ENCODE measurements around the gene CD244. TPM values are rescaled to one million over a fixed set of nuclear protein-coding genes. Genes with fewer than 3 reads are reported as not detected.

CD244 gene
- total RNA-seq, 1 donor from 2014 or later = not detected

DNA sequence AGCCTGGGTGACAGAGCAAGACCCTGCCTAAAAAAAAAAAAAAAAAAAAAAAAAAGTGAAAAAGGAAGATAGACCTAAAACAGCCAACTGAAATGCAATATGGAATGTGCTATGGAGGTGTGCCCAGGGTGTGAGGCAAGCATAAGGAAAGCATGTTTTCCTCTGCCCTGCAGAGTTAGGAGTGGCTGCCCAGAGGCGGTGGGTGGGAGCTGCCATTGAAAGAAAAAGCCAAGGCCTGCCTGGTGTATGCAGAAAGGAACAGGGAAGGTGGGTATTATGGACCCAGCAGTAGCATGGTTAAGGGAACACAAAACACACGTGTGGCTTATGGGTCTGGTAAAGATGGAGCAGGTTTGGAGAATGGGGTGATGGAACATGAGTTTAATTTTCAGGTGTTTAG is 8.9 kb downstream of the CD244 start:
- TF ChIP-seq, protein P1, sequence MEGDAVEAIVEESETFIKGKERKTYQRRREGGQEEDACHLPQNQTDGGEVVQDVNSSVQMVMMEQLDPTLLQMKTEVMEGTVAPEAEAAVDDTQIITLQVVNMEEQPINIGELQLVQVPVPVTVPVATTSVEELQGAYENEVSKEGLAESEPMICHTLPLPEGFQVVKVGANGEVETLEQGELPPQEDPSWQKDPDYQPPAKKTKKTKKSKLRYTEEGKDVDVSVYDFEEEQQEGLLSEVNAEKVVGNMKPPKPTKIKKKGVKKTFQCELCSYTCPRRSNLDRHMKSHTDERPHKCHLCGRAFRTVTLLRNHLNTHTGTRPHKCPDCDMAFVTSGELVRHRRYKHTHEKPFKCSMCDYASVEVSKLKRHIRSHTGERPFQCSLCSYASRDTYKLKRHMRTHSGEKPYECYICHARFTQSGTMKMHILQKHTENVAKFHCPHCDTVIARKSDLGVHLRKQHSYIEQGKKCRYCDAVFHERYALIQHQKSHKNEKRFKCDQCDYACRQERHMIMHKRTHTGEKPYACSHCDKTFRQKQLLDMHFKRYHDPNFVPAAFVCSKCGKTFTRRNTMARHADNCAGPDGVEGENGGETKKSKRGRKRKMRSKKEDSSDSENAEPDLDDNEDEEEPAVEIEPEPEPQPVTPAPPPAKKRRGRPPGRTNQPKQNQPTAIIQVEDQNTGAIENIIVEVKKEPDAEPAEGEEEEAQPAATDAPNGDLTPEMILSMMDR (IDR thresholded peaks at IDR 0.05) = no peak
- Mint-ChIP-seq H3K27ac (ENCODE audit: unreplicated experiment) (no peak overlapping the region), H3K36me3 (ENCODE audit: low read depth) (no peaks in the 10 kb centered on the region), H3K27me3 (ENCODE audit: low read depth) (peaks cover 4% of the 10 kb centered on the region), H3K4me1 (ENCODE audit: low read depth) (no peaks in the 10 kb centered on the region), H3K9me3 (ENCODE audit: low read depth) (no peaks in the 10 kb centered on the region), H3K4me3 (ENCODE audit: unreplicated experiment) (no peak overlapping the region)
- DNase-seq (ENCODE audit: low spot score) = no peak

DNA sequence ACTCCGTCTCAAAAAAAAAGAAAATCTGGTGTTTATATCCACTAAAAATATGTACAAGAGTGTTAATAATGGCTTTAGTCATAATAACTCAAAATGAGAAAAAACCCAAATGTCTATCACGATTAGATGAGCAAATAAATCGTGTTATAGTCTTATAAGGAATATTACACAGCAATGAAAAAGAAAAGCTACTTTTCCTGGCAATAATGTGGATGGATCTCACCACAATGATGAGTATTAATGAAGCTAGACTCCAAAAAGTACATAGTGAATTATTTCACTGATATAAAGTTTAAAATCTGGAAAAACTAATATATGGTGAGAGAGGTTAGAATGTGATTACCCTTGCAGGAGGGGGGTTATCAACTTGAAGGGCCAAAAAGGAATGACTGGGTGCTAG is 9.7 kb downstream of the CD244 start:
- Mint-ChIP-seq H3K36me3 (ENCODE audit: low read depth) (no peaks in the 10 kb centered on the region), H3K27me3 (ENCODE audit: low read depth) (peaks cover 8% of the 10 kb centered on the region), H3K9me3 (ENCODE audit: low read depth) (peaks cover 2% of the 10 kb centered on the region), H3K4me1 (ENCODE audit: low read depth) (no peaks in the 10 kb centered on the region), H3K4me3 (ENCODE audit: unreplicated experiment) (no peak overlapping the region), H3K27ac (ENCODE audit: unreplicated experiment) (no peak overlapping the region)
- no peak for DNase-seq (ENCODE audit: low spot score)
- TF ChIP-seq, protein P1 (IDR thresholded peaks at IDR 0.05) = no peak

DNA sequence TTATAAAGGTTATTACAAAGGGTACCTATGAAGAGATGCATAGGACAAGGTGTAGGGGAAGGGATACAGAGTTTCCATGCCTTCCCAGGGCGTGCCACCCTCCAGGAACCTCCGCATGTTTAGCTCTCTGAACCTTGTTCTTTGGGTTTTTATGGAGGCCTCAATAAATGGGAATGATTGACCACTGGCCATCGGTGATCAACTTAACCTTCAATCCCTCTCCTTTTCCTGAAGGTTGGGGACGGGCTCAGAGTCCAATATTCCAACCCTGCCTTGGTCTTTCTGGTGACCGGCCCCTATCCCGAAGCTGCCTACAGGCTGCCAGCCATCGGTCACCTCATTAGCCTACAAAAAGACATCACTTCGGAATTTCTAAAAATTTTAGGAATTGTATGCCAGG is 11.7 kb downstream of the CD244 start:
- no peak overlapping the region for H3K27ac Mint-ChIP-seq (ENCODE audit: unreplicated experiment)
- TF ChIP-seq, protein P1 (IDR thresholded peaks at IDR 0.05) = no peak
- no peak for DNase-seq (ENCODE audit: low spot score)
- H3K9me3 Mint-ChIP-seq (ENCODE audit: low read depth) = peaks cover 2% of the 10 kb centered on the region
- no peaks in the 10 kb centered on the region for H3K4me1 Mint-ChIP-seq (ENCODE audit: low read depth)
- H3K36me3 Mint-ChIP-seq (ENCODE audit: low read depth) = no peaks in the 10 kb centered on the region
- no peak overlapping the region for H3K4me3 Mint-ChIP-seq (ENCODE audit: unreplicated experiment)
- peaks cover 11% of the 10 kb centered on the region for H3K27me3 Mint-ChIP-seq (ENCODE audit: low read depth)

DNA sequence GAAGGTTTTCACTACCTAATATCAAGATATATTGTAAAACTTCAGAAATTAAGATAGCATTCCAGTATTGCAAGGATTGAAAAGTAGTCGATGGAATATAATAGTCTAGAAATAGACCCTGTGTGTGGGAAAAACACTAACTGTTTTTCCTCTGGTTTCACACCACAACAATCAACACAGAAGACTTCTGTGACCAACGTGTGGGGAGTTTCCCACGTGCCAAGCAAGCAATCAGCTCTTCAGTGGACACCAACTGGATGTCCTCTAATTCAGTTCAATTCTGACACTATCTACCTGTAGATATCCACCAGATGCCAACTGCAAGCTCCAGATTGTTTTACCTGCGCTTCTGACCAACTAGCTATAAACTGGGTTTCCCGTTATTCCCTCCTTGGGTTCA is 12.1 kb downstream of the CD244 start:
- no peak overlapping the region for H3K27ac Mint-ChIP-seq (ENCODE audit: unreplicated experiment)

DNA sequence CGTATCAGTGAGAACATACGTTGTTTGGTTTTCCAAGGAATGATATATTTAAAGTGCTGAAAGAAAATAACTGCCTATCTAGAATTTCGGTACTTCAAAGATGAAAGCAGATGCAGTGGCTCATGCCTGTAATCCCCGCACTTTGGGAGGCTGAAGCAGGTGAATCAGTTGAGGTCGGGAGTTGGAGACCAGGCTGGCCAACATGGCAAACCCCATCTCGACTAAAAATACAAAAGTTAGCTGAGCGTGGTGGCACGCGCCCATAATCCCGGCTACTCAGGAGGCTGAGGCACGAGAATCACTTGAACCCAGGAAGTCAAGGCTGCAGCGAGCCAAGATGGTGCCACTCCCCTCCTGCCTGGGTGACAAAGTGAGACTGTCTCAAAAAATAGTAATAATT is 16.4 kb downstream of the CD244 start:
- Mint-ChIP-seq H3K4me3 (ENCODE audit: unreplicated experiment) (no peak overlapping the region), H3K4me1 (ENCODE audit: low read depth) (no peaks in the 10 kb centered on the region), H3K27me3 (ENCODE audit: low read depth) (peaks cover 15% of the 10 kb centered on the region), H3K9me3 (ENCODE audit: low read depth) (peaks cover 2% of the 10 kb centered on the region), H3K36me3 (ENCODE audit: low read depth) (no peaks in the 10 kb centered on the region), H3K27ac (ENCODE audit: unreplicated experiment) (no peak overlapping the region)
- TF ChIP-seq, protein P1 (IDR thresholded peaks at IDR 0.05) = no peak
- DNase-seq (ENCODE audit: low spot score) = no peak

More for the DNA sequence above, 12.1 kb downstream of the CD244 start:
- DNase-seq (ENCODE audit: low spot score) = no peak
- TF ChIP-seq, protein P1 (IDR thresholded peaks at IDR 0.05) = no peak
- Mint-ChIP-seq H3K36me3 (ENCODE audit: low read depth) (no peaks in the 10 kb centered on the region), H3K9me3 (ENCODE audit: low read depth) (peaks cover 2% of the 10 kb centered on the region), H3K27me3 (ENCODE audit: low read depth) (peaks cover 11% of the 10 kb centered on the region), H3K4me3 (ENCODE audit: unreplicated experiment) (no peak overlapping the region), H3K4me1 (ENCODE audit: low read depth) (no peaks in the 10 kb centered on the region)

Data from chondrocyte (in vitro differentiated cells).